Gastrocnemius medialis (tissue), 4 donors: ENCODE measurements around the gene SIK1. TPM values are rescaled to one million over a fixed set of nuclear protein-coding genes. Genes with fewer than 3 reads are reported as not detected.

Source experiments
- ATAC-seq, 2 donors: fragments of 150-250 bp; one replicate each; pipeline ENCODE4 v1.9.1; 2016
- DNase-seq, 2 donors: peaks; one replicate each; pipeline ENCODE4 v3.0.0-alpha.2; 2019
- H3K27ac ChIP-seq, 4 donors: fragments of 200-600 bp; sonication (generic); 1 replicate in 1 of 4; 2 replicates in 3 of 4; pipeline ENCODE4 v1.5.1; 2016 to 2018; ENCODE audit warnings: mild to moderate bottlenecking in 2 of 4, moderate library complexity in 1 of 4
- H3K27me3 ChIP-seq, 3 donors: fragments of 200-600 bp; sonication (generic) in 2 of 3; 1 replicate in 1 of 3; 2 replicates in 2 of 3; pipeline versions ENCODE4 v1.5.1 to v1.6.0; 2016 to 2019; ENCODE audit warnings: mild to moderate bottlenecking in 1 of 3, moderate library complexity in 1 of 3
- H3K36me3 ChIP-seq, 2 donors: fragments of 200-600 bp; sonication (generic) in 1 of 2; one replicate each; pipeline ENCODE4 v1.5.1; 2017 to 2018
- H3K4me1 ChIP-seq, 2 donors: fragments of 200-600 bp; sonication (generic) in 1 of 2; one replicate each; pipeline ENCODE4 v1.5.1; 2016 to 2017; ENCODE audit warnings: mild to moderate bottlenecking in 2 of 2
- H3K4me3 ChIP-seq, 4 donors: fragments of 200-600 bp; sonication (generic) in 3 of 4; 1 replicate in 1 of 4; 2 replicates in 3 of 4; pipeline ENCODE4 v1.5.1; 2016 to 2019; ENCODE audit warnings: mild to moderate bottlenecking in 2 of 4
- H3K9me3 ChIP-seq, 3 donors: fragments of 200-600 bp; sonication (generic) in 2 of 3; 1 replicate in 1 of 3; 2 replicates in 2 of 3; pipeline ENCODE4 v1.5.1; 2016 to 2019
- POLR2A ChIP-seq, 2 donors: fragments of 450-650 bp; IDR thresholded peaks; one replicate each; pipeline ENCODE4 v1.6.1; 2017; ENCODE audit warnings: antibody characterized with exemption in 2 of 2, mild to moderate bottlenecking in 2 of 2, moderate library complexity in 2 of 2
- in situ Hi-C, 4 donors: fragments of 200-750 bp; cut with MboI; loops; one replicate each; pipeline versions ENCODE4 v1.15.0 to v1.8.0; 2017; ENCODE audit warnings: low sequenced_read_pairs in 4 of 4
- intact Hi-C: fragments of 100-400 bp; cut with DNase I; formaldehyde crosslinking; loops from one replicate; pipeline ENCODE4 v1.15.1; 2023; ENCODE audit warnings: low total_unique reads
- total RNA-seq, 4 donors: library from RNA; depleted of rRNA; stranded (reverse); fragments of >200 nt; gene quantifications; one replicate each; pipeline versions ENCODE4 v1.1.0 to v1.2.3, GENCODE V29; 2016
- TF ChIP-seq, protein P1 (sequence below), 5 experiments: fragments of 450-650 bp in 3 of 5; fragments of 200-600 bp in 2 of 5; sonication (generic) in 2 of 5; IDR thresholded peaks in 4 of 5; conservative IDR thresholded peaks in 1 of 5; 1 replicate in 4 of 5; 2 replicates in 1 of 5; pipeline ENCODE4 v1.5.1; 2016 to 2019; ENCODE audit warnings: antibody characterized with exemption in 5 of 5, mild to moderate bottlenecking in 3 of 5, moderate library complexity in 3 of 5

Gene SIK1
- total RNA-seq, 4 donors from 2014 or later, result 0.36 to 12.8 (median 1.9) TPM

DNA sequence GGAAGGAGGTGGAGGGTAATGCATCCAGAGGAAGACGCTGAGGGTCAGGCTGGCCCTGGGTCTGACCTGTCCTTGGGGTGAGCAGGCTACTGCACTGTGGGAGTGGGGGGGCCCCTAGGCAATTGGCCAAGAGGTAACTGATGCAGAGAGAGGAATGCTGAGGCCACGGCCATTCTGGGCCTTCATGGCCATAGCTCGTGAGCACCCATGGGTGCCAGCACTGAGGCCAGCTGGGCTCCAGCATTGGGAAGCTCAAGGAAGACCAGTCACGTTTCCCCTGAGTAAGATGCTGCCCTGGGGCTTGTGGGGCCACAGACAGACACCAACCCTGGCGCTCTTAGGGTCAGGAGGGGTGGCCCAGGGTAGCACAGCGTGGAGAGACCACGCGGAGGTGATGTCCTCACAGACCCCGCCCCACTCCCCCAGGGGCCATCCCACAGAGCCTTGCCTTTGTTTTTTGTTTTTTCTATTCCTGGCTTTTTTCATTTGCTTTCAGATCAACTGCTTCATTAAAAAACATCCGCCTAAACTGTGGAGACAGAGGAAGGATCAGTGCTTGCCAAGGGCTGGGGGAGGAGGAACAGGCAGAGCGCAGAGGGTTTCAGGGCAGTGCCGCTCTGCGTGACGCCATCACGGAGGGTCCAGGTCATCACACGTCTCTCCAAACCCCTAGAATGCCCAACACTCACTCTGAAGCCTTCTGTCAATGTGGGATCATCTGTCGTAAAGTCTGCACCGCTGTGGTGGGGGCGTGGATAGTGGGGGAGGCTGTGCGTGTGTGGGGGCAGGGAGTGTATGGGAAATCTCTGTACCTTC is 61.1 kb downstream of the SIK1 start:
- no peaks in the 10 kb centered on the region for H3K9me3 ChIP-seq

DNA sequence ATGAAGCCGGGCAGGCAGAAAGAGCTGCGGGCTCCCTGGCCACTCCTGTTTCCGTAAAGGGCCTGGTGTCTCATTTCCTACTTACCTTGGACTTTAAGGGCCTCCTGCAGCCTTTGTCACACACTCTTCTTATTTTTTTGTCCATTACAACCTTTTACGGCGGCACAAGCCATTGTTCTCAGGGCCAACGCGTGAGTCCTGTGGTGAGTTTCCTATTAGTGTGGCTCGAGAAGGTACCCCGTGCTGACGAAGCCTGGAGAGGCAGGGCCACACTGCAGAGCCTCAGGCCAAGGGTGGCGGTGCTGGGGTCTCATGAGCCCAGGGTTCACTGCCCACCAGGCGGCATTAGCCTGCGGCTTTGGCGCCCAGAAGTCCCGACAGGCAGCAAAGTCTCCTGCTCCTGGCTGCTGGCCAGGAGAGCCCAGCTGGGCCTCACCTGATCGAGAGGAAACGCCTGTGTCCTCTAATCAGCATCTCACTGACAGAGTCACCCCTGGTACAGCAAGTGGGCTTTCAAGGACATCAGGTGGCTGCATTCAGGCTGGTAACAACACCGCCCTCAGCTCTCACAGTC is 62.0 kb downstream of the SIK1 start:
- Histone ChIP-seq H3K4me1 (peaks cover 11 to 16% of the 10 kb centered on the region in 2 donors), H3K9me3 (no peaks in the 10 kb centered on the region), H3K36me3 (no peaks in the 10 kb centered on the region), H3K4me3 (no peak overlapping the region), H3K27ac (no peak overlapping the region), H3K27me3 (peaks cover 0 to 11% (median 0%) of the 10 kb centered on the region in 3 donors)
- TF ChIP-seq POLR2A (IDR thresholded peaks at IDR 0.05), result no peak
- TF ChIP-seq, protein P1, sequence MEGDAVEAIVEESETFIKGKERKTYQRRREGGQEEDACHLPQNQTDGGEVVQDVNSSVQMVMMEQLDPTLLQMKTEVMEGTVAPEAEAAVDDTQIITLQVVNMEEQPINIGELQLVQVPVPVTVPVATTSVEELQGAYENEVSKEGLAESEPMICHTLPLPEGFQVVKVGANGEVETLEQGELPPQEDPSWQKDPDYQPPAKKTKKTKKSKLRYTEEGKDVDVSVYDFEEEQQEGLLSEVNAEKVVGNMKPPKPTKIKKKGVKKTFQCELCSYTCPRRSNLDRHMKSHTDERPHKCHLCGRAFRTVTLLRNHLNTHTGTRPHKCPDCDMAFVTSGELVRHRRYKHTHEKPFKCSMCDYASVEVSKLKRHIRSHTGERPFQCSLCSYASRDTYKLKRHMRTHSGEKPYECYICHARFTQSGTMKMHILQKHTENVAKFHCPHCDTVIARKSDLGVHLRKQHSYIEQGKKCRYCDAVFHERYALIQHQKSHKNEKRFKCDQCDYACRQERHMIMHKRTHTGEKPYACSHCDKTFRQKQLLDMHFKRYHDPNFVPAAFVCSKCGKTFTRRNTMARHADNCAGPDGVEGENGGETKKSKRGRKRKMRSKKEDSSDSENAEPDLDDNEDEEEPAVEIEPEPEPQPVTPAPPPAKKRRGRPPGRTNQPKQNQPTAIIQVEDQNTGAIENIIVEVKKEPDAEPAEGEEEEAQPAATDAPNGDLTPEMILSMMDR (IDR thresholded peaks at IDR 0.05 in 4 of 5, conservative IDR thresholded peaks at IDR 0.05 in 1 of 5), result no peak
- in situ Hi-C loops, result no loop called here
- intact Hi-C loops, result no loop called here
- ATAC-seq, result no peak
- DNase-seq, result no peak

More for the DNA sequence above, 61.1 kb downstream of the SIK1 start:
- intact Hi-C loops (no loop called here), in situ Hi-C loops (no loop called here)
- Histone ChIP-seq H3K27me3 (peaks cover 0 to 15% (median 0%) of the 10 kb centered on the region in 3 donors), H3K4me1 (peaks cover 9 to 15% of the 10 kb centered on the region in 2 donors), H3K4me3 (no peak overlapping the region), H3K36me3 (no peaks in the 10 kb centered on the region), H3K27ac (no peak overlapping the region)
- TF ChIP-seq POLR2A (IDR thresholded peaks at IDR 0.05), result no peak
- TF ChIP-seq, protein P1 (IDR thresholded peaks at IDR 0.05 in 4 of 5, conservative IDR thresholded peaks at IDR 0.05 in 1 of 5), result no peak
- no peak for DNase-seq
- no peak for ATAC-seq

Other genes starting within 250 kb of the SIK1 start
- under 1 TPM in 1 of 4 donors, not detected in 3; 0.63 TPM for gene HSF2BP, start 232.4 kb upstream of the SIK1 start, total RNA-seq
- gene RRP1B, start 232.4 kb upstream of the SIK1 start, total RNA-seq, result 10 to 100 TPM; 12.5 to 24.7 (median 18.9) TPM